Skin of body (tissue), 2 donors: Measurements from ENCODE around the gene PLEKHA4. TPM values are rescaled to one million over a fixed set of nuclear protein-coding genes. Genes with fewer than 3 reads are reported as not detected.
A peak's percentile ranks its signal among the peaks of the same experiment; 100 is the strongest.
"Not testable (repeated sequence)": the region's sequence is repeated elsewhere in the genome, so short reads cannot be mapped to it uniquely, and the experiment has no call there.

Experiments
- DNase-seq: peaks from one replicate; lab custom pipeline; 2025; lab: John Stamatoyannopoulos, UW
- total RNA-seq: library from RNA; depleted of rRNA; stranded (reverse); fragments of >200 nt; gene quantifications from one replicate; pipeline ENCODE4 v1.2.3, GENCODE V29; 2014

PLEKHA4 gene, protein sequence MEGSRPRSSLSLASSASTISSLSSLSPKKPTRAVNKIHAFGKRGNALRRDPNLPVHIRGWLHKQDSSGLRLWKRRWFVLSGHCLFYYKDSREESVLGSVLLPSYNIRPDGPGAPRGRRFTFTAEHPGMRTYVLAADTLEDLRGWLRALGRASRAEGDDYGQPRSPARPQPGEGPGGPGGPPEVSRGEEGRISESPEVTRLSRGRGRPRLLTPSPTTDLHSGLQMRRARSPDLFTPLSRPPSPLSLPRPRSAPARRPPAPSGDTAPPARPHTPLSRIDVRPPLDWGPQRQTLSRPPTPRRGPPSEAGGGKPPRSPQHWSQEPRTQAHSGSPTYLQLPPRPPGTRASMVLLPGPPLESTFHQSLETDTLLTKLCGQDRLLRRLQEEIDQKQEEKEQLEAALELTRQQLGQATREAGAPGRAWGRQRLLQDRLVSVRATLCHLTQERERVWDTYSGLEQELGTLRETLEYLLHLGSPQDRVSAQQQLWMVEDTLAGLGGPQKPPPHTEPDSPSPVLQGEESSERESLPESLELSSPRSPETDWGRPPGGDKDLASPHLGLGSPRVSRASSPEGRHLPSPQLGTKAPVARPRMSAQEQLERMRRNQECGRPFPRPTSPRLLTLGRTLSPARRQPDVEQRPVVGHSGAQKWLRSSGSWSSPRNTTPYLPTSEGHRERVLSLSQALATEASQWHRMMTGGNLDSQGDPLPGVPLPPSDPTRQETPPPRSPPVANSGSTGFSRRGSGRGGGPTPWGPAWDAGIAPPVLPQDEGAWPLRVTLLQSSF
- total RNA-seq: 8.4 TPM

DNA sequence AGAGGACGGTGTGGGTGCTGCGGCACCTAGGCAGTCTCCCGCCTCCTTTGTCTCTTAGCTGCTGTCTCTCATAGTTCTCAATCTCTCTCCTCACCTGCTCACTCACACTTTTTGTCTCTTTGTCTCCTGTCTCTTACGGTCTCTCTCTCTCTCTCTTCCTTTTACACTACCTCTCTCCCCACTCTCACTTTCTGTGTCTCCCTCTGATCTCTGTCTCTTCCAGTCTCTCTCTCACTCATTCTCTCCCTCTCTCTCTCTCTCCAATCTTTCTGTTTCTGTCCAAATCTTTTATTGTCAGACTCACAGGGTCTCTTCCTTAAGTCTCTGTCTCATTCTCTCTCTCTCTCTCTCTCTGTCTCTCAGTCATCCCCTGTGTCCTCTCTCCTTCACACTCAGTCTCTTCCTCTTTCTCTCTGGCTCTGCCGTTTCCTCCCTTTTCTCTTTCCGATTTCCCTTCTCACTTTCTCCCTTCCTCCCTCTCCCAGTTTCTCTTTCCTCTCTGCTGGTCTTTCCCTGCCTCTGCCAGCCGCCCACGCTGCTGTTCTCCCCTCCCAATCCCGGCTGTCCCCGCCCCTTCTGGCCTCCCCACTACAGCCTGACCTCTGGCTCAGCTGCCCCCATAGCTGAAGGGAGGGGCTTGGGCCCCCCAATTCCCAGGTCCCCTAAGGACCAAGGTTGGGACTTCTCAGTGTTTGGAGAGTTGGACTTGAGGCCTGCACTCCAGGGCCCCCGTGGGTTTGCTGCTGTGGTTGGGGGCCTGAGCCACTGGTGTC, at the start of gene PLEKHA4:
Gene PLEKHA4 (minus strand): TSS at position 504 of the 773 bp plus-strand sequence. CDS start 997 bp downstream, outside the sequence.
- no peak for DNase-seq

DNA sequence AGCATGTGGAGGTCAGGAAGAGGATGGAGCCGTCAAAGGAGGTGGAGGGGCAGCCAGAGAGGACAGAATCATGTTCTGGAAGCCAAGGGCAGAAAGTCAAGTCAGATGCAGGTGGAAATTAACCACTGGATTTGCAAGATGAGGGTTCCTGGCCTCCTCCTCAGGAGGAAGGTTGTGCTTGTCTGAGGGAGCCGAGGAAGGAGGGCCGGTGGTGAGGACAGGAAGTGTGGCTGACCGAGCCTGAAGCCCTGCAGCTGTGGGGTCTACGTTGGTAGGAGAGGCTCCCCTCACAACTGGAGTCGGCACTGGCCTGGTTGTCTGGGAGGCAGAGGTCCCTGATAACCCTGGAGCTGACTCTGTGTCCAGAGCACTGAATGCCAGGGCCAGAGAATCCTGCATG, 49.7 kb upstream of the PLEKHA4 start:
- DNase-seq: no peak

DNA sequence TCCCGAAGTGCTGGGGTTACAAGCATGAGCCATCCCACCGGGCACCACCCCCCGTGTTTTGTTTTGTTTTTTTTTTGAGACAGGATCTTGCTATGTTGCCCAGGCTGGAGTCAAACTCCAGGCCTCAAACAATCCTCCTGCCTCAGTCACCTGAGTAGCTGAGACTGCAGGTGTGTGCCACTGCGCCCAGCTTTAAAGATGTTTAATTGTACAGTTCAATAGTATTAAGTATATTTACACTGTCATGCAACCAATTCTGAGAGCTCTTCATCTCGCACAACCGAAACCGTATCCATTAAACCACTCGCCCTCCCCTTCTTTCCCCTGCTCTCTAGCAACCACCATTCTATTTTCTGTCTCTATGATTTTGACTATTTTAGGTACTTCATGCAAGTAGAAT, 47.3 kb upstream of the PLEKHA4 start:
- no peak for DNase-seq

DNA sequence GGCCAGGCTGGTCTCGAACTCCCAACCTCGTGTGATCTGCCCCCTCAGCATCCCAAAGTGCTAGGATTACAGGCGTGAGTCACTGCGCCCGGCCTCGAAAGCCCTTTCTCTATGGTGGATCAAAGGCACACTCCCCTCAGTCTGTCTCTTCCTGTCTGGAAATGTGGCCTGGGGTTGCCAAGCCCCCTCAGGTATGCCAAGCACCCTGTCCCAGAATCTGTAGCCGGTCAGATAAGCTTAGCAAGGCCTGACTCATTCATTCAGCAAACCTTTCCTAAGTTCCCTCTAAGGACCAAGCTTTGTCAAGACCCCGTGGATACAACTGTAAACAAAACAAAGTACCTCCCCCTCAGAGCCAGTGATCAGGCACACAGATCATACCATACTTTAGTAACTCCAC, 45.8 kb upstream of the PLEKHA4 start:
- no peak for DNase-seq

DNA sequence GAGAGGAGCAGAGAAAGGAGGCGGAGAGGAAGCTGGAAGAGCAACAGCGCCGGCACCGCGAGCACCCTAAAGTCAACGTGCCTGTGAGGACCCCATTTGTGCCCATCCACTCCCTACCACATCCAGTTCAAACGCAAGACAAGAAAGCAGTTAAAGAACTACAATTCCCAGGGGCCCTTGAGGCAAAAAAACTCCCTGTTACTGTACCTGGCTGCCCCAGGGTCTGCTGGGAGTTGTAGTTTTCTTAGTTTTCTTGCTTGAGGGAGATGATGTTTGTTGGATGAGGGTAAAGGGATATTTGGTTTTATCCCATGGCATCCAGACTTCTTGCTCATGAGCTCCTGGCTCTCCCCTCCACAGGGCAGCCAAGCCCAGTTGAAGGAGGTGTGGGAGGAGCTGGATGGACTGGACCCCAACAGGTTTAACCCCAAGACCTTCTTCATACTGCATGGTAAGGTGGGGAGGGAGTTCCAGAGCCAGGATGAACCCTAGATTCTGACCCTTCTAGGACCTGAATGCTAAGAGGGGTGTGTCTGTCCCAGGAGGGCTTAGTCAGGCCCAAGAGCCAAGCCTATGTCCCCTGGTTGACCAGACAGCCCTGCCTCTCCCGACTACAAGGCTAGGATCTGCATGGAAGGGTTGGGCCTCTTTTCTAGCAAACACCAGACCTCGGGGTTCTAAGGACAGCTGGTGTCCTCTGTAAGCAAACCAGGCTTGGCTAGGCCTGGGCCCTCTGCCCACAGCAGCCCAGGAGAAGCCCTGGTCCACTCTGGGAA, 44.9 kb upstream of the PLEKHA4 start:
- DNase-seq: no peak

DNA sequence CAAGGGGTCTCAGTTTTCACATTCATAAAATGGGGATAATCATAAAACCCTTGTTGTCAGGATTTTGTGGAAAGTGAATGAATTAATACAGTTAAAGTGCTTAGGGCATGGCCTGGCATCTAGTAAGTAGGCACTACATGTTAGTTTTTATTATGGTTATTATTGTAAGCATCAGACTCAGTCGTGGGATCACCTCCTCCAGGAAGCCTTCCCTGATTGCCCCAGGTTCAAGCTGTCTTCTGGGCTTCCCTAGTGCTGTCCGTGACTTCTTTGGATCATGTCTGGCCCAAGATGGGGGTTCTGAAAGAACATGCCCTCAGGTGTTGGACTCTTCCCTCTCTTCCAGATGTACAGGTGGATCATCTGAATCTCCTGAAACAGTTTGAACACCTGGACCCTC, 42.4 kb upstream of the PLEKHA4 start:
- no peak for DNase-seq

DNA sequence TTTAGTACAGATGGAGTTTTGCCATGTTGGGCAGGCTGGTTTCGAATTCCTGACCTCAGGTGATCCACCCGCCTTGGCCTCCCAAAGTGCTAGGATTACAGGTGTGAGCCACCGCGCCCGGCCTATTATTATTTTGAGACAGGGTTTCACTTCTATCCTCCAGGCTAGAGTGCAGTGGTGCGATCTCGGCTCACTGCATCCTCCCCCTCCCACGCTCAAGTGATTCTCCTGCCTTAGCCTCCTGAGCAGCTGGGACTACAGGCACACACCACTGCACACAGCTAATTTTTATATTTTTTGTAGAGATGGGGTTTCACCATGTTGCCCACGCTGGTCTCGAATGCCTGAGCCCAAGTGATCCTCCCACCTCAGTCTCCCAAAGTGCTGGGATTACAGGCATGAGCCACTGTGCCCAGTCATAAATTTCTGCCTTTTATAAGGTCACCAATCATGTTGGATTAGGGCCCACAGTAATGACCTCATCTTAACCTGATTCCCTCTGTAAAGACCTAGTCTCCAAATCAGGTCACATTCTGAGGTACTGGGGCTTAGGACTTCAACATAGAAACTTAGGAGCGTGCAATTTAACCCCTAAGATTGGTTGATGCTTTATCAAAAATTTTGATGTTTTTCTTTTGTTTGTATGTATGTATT, 41.1 kb upstream of the PLEKHA4 start:
- not testable (repeated sequence) for DNase-seq

DNA sequence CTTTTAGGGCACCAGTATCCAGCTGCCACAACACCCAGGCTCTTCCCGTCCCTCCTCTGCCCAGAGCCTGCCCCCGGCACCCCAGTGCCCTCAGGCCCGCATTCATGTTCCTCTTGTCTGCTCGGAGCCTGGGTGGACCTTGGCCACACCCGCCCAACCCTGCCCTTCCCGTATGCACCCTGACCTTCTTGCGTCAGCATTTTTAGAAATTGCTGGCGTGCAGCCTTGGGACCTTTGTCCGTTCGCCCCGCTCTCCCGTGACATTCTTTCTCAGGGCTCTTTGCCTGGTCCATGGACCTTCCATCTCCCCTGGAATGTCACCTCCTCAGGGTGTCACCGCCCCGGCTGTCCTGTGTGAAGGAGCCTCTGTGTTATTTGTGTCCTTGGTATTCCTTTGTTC, 39.3 kb upstream of the PLEKHA4 start:
- no peak for DNase-seq

DNA sequence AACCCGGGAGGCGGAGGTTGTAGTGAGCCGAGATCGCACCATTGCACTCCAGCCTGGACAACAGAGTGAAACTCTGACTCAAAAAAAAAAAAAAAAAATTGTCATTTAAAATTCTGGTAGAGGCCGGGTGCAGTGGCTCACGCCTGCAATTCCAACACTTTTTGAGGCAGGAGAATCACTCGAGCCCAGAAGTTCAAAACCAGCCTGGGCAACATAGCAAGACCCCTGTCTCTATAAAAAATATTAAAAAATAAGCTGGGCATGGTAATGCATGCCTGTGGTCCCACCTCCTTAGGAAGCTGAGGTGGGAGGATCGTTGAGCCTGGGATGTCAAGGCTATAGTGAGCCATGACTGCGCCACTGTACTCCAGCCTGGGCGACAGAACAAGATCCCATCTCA, 37.9 kb upstream of the PLEKHA4 start:
- DNase-seq: no peak

DNA sequence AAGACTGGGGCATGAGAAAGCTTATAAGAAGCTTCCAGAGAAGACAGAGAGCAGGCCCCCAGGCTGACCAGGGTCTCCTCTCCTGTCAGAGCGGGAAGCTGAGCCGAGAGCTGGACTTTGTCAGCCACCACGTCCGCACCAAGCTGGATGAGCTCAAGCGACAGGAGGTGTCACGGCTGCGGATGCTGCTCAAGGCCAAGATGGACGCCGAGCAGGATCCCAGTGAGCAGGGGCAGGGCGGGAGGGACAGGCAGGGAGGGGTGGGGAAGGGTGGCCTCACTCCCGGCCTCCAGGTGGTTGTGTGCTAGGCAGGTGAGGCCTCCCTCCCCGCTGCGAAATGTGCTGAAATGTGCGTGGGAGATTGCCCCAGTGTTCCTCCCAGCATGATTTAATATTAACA, 37.2 kb upstream of the PLEKHA4 start:
- no peak for DNase-seq

DNA sequence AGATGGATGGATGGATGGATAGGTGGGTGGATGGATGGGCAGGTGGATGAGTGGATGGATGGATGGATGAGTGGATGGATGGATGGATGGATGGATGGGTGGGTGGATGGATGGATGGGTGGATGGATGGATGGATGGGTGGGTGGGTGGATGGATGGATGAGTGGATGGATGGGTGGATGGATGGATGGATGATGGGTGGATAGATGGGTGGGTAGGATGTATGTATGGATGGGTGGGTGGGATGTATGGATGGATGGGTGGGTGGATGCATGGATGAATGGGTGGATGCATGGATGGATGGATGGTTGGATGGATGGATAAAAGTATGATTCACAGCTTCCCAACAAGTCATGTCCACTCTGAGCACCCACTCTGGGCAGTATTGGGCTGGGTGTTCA, 35.4 kb upstream of the PLEKHA4 start:
- DNase-seq: not testable (repeated sequence)

DNA sequence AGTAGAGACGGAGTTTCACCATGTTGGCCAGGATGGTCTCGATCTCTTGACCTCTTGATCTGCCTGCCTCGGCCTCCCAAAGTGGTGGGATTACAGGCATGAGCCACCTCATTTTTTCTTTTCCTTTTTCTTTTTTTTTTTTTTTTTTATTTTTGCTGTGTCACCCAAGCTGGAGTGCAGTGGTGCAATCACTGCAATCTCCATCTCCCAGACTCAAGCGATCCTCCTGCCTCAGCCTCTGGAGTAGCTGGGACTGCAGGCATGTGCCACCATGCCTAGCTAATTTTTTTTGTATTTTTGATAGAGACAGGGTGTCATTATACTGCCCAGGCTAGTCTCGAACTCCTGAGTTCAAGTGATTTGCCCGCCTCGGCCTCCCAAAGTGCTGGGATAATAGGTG, 33.9 kb upstream of the PLEKHA4 start:
- not testable (repeated sequence) for DNase-seq

DNA sequence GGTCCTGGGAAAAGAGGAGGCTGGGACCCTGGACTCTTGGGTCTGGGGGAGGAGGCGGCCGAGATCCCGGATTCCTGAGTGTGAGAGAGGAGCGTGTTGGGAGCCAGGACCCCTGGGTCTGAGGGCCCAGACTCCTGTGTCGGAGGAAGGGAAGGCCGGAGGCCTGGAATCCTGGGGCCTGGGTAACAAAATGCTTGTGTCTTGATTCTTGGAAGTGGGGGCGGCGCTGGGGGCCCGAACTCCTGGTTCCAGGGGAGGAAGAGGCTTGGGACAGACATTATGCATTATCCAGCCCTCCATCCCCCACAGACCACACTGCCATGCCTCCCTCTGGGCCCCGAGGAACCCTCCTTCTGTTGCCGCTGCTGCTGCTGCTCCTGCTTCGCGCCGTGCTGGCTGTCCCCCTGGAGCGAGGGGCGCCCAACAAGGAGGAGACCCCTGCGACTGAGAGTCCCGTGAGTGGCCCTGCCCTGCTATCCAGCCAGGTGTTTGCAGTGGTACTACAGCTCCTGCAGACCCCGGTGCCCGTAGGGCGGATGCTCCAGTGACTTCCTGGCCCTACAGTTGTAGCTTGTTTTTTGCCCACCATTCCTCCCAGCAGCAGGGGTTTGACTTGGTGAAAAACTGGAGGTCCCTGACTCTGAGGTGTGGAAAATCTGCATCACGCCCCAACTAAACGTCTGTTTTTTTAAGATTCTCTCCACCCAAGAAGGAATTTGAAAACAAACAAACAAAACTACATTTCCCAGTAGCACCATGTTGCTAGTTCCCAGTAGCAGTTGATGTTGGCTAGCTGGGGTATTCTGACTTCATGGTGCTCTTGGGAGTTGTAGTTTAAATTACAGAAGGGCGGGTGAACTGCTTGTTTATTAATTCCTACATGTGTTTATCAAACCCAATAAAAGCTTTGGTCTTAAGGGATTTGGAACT, 32.3 kb upstream of the PLEKHA4 start:
- no peak for DNase-seq

DNA sequence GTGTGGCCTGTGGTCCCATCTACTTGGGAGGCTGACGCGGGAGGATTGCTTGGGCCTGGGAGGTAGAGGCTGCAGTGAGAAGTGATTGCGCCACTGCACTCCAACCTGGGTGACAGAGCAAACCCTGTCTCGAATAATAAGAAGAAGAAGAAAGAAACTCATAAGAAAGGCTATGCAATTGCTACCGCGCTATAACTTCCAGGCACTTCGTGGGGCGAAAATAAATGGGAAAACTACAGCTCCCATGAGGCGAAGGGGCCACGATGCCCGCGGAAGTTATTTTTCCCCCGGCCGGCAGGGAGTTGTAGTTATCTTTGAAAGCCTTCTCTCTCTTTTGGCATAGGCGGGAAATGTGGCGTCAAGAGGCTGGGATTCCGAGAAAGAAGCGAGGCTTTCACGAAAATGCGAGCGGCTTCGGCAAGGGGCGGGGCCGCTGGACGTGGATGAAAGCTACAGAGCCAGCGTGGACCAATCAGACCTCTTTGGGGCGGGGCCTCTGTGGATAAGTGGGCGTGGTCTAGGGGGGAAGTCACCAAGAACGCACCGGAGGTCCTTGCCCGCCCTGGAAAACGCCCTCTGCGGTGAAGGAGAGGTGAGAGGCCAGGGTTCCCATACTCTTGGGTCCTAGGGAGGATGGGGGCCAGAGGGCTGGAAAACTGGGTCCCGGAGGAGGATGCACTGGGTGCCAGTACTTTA, 31.5 kb upstream of the PLEKHA4 start, which contains the start of gene NUCB1:
Gene NUCB1 (plus strand): TSS at position 532 of the 696 bp plus-strand sequence. CDS start 485 bp downstream, outside the sequence.
- peak; percentile 99 for DNase-seq

DNA sequence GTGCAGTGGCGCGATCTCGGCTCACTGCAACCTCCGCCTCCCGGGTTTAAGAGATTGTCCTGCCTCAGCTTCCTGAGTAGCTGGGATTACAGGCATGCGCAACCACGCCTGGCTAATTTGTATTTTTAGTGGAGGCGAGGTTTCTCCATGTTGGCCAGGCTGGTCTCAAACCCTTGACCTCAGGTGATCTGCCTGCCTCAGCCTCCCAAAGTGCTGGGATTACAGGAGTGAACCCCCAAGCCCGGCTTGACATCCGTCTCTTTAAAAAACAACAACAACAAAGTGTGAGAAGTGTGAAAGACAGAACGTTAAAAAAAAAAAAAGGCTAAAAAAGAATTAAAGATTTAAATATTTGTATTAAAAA, 31.0 kb upstream of the PLEKHA4 start:
- not testable (repeated sequence) for DNase-seq

DNA sequence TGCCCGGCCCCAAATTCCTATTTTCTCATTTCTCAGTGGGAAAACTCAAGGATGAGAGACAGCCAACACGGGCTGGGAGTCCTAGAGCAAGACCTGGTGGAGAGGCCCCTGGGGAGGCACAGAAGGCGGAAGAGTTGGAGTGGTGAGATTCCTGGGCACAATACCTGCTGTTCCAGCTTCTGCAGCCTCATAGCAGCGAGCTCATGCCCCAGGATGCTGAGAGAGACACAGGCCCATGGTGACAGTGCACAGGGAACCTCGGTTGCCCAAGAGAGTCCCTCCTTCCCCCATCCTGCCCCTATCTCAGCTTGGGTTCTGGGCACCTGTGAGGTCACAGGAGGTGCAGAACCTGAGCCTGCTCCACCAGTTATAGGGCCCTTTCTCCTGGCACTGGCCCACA, 28.8 kb upstream of the PLEKHA4 start:
- no peak for DNase-seq

DNA sequence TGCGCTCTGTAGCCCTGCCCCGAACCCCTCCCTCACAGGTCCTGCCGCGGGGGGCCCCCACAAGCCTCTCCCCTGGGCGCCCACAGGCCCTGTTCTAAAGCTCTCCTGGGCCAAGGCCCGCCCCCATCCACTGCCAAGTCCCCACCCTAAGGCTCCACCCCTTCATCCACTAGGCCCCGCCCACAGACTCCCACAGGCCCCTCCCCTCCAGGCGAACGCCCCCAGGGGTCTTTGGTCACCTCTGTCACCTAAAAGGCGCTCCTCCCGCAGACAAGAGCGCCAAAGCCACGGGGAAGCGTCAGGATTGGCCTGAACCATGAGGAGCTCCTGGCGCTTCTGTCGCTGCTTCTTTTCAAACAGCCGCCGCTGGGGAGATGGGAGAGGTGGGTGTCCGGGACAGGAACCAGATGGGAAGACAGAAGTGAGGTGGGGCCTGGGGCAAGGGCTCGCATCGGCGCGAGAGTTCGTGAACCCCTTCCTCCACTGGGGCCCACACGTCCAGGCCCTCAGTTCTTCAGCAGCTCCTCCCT, 27.8 kb upstream of the PLEKHA4 start:
- no peak for DNase-seq

DNA sequence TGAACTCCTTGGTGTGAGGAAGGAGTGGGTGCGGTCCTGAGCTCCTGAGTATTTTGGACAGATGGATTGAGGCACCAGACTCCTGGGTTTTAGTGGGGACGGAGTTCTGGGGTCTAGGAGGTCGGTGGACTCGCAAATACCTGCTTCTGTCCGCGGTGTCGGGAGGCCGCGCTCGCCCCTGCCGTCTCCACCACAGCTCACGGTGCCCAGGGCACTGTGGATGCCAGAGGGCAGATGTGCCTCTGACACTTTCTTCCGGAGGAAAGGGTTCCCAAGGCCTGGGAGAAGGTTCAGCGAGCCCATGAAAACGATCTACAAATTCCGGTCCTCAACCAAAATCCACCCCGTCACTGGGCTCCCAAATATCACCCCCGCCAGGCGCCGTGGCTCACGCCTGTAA, 26.8 kb upstream of the PLEKHA4 start:
- no peak for DNase-seq

DNA sequence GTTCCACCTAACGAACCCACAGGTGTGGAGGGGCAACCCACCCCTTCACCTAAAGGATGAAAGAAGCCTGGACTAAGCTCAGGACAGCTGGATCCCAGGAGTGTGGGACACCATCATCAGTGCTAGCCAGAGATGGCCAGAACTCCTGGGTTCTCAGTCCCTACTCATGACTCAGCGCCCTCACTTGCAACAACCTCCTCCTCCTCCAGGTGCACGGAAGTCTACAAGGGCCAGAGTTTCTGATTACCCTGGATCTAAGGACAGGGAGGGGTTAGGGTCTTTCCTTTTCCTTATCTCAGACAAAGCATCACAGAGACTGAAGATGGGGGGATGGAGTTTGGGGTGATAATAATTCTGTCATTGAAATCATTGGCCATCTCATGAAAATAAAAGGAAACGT, 22.1 kb upstream of the PLEKHA4 start:
- no peak for DNase-seq
